GM21526 (cell line): ENCODE results near the gene IKZF3.
"Not testable (repeated sequence)": the region's sequence is repeated elsewhere in the genome, so short reads cannot be mapped to it uniquely, and the experiment has no call there.

ENCODE experiments used
- ATAC-seq: cut with Tn5 transposase; IDR thresholded peaks from one replicate; pipeline ENCODE4 v1.9.1; 2021; ENCODE audit warnings: moderate library complexity; ENCODE audit not compliant: unreplicated experiment, low FRiP score

IKZF3 gene

GRCh38 chr17:39757931-39758873 lies 105.9 kb downstream of the IKZF3 start:
- no peak for ATAC-seq

- no peak for ATAC-seq
Observed at GRCh38 chr17:39757176-39757662, 106.9 kb downstream of the IKZF3 start.

GRCh38 chr17:39756380-39757079 lies 107.6 kb downstream of the IKZF3 start:
- ATAC-seq, result no peak

DNA sequence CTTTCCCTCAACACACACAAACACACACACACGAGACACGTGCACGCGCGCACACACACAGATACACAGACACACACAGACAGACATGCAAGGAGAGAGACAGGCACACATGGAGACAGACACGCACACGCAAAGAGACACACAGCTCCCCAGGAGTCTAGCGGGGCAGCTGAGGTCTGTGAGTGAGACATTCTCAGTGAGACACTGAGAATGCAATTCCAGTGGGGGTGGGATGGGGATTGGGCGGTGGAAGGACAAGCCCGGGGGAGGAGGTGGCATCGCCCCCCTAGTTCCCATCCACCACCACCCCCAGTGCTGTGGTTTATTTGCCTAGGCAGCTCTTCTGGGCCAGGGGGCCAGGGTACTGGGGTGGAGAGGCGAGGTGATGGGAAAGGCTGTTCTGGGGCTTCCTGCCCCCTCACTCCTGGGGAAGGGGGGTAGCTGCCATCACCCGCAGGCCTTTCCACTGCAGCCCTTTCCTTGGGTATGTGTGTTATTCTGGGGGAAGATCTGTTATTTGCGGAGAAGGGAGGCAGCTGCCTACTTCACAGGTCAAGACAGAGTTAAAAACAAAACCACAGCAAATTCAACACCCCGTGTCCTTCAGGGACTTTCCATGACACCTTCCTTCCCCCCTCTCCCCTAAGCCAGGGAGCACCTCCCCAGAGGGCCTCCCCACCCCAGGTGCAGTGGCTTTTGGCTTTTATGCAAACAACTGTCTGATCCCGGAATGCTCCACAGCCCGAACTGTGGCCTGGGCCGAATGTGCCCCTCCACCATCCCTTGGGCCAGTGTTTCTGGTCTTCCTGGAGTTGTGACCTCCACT lies 108.3 kb downstream of the IKZF3 start:
- no peak for ATAC-seq

DNA sequence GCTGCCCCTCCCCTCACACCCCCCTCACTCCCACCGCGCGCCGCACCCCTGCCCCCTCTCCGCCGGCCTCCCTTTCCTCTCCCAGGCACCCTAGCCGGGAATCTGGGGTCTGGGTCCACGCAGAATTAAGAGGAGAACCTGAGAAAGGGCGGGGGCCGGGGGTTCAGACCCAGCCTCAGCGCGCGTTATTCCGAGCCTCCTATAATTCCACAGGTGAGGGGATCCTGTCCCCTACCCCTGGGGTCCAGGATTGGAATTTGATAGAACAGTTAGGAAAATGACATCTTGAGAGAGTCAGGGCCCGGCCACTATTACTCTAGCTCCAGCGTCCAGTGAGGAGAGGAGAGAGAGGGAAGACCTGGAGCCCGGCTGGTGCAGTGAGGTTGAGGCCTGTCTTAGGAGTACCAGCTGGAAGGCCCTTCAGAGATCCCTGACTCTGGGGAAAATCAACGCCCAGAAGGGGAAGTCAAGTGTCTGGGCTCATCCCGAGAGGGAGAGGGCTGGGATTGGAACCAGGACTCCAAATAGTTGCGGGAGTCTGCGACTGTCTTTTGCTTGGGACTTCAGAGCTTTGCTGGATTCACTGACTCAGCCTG lies 109.1 kb downstream of the IKZF3 start:
- ATAC-seq, result no peak

GRCh38 chr17:39754161-39754957 lies 109.8 kb downstream of the IKZF3 start:
- peak; percentile 62 for ATAC-seq

GRCh38 chr17:39753514-39754160 lies 110.5 kb downstream of the IKZF3 start:
- peak; percentile 24 for ATAC-seq

- ATAC-seq, result no peak
Observed at GRCh38 chr17:39752241-39752881, 111.8 kb downstream of the IKZF3 start.

DNA sequence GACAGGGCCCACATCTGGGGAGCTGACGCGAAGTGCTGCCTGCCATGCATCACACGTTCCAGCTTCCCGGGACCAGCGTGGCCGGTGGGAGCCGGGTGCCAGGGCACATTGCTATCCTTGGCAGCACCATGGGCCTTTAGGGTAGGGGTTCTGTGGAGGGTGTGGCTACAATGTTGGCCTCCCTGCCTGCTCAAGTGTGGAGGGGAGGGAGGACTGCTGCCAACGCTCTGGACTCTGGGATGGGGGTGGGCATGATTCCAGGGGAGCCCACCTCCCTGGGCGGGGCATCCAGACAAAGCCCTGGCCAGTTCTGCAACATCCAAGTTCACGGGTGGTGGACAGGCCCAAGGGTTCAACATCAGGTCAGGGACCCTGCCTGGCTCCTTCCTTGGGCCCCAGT lies 112.5 kb downstream of the IKZF3 start:
- no peak for ATAC-seq

- no peak for ATAC-seq
Observed at GRCh38 chr17:39751016-39751543, 113.0 kb downstream of the IKZF3 start.

DNA sequence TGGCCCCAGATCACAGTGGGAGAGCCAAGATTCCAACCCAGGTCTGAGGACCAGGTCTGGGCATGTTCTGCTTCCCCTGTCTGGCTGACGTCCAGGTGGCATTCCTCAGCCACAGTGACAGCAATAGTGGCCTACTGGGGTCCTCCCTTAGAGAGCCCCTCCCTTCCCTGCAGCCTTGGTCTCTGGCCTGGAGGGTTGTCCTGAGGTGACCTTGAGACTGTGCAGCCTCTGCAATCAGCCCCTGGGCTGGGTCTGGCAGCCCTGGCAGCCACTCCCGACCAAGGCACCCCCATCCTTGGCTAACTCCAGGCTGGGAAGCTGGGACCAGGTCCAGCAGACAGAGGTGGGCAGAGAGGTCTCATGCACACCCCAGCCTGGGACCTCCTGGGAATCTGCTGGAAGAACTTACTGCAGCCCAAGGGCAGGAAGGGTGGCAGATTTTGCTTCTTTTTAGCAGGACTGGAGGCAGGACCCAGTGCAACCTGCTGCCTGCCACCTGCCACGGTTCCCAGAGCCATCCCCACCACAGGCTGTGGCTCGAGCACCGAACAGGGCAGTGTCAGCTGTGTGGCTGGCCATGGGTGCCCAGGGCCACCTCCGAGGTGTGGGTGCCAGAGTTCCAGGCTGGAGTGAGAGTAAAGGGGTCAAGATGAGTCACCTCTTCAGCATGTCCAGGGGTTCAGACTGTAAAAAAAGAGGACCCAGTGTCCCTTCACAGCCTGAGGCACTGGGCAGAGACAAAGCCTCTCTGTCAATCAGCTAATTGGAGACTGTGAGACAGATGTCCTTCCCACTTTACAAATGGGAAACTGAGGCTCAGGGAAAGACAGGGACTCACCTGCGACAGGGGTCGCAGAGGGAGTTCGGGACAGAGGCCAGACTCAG lies 113.7 kb downstream of the IKZF3 start:
- no peak for ATAC-seq

GRCh38 chr17:39748444-39749034 lies 115.6 kb downstream of the IKZF3 start:
- ATAC-seq, result not testable (repeated sequence)

DNA sequence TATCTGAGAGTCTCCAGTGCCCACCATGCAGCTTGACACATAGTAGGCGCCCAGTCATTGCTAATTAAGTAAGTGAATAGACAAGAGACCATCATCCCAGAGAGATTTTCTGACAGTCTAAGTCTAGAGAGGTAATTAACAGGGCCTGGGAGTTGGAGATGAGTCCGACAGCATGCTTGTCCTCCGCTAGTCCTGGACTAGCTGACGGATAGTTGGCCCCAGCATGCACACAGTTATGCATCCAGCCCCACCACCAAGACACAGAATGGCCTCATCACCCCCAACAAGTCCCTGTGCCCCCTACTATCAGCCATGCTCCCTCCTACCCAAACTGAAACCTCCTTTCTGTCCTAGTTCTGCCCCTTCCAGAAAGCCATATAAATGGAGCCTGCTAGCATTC lies 116.4 kb downstream of the IKZF3 start:
- ATAC-seq, result no peak

DNA sequence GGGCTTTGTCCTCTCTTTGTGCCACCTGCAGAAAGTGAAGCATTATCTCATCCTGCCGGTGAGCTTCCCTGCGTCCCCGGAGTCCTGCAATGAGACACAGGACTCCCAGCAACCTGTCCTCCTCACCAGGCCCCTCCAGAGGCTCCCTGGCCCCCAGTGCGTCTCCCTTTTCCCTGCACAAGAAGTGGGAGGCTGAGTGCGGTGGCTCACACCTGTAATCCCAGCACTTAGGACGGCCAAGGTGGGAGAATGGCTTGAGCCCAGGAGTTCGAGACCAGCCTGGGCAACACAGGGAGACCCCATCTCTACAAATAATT lies 118.0 kb downstream of the IKZF3 start:
- no peak for ATAC-seq

DNA sequence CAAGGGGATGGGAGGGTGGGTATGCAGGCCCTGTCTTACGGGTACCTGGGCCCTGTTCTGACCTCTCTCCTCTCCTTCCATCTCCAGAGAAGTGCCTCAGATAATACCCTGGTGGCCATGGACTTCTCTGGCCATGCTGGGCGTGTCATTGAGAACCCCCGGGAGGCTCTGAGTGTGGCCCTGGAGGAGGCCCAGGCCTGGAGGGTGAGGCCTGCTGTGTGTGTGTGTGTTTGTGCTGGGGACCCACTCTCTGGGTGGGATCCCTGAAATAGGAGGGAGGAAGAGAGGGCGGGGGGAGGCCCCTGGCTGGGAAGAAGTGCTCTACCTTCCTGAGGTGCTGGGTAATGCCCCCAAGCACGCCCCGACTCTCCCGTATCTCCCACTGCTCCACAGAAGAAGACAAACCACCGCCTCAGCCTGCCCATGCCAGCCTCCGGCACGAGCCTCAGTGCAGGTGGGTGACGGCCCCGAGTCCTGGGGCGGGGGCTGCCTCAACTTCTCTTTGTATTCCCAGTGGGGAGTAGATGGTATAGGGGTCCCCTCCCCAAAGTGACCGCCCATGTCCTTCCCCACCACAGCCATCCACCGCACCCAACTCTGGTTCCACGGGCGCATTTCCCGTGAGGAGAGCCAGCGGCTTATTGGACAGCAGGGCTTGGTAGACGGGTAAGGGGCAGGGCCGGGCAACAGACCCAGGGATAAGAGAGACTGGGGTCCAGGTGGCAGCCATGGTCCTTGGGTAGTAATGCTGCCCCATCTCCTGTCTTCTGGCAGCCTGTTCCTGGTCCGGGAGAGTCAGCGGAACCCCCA lies 118.6 kb downstream of the IKZF3 start:
- ATAC-seq, result no peak

GRCh38 chr17:39744836-39745215 lies 119.3 kb downstream of the IKZF3 start:
- ATAC-seq, result no peak
